NCI-H226 (cell line): ENCODE data around the gene IFIT3.
A peak's percentile ranks its signal among the peaks of the same experiment; 100 is the strongest.

Experiments used
- DNase-seq: peaks from one replicate; pipeline ENCODE4 v3.0.0-alpha.2; 2015

Gene IFIT3

DNA sequence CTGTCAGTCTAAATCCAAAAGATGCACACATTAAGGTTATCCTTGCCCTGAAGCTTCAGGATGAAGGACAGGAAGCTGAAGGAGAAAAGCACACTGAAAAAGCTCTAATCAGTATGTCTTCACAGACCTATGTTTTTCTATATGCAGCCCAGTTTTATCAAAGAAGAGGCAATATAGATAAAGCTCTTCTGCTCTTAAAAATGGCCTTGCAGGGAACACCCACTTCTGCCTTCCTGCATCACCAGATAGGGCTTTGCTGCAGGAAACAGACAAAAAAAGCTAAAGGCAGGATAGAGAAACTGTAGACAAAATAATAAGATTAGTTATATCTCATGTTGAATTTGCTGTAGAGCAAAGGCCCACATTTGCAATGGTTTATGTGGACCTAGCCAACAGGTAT lies 35.1 kb downstream of the IFIT3 start:
- no peak for DNase-seq

DNA sequence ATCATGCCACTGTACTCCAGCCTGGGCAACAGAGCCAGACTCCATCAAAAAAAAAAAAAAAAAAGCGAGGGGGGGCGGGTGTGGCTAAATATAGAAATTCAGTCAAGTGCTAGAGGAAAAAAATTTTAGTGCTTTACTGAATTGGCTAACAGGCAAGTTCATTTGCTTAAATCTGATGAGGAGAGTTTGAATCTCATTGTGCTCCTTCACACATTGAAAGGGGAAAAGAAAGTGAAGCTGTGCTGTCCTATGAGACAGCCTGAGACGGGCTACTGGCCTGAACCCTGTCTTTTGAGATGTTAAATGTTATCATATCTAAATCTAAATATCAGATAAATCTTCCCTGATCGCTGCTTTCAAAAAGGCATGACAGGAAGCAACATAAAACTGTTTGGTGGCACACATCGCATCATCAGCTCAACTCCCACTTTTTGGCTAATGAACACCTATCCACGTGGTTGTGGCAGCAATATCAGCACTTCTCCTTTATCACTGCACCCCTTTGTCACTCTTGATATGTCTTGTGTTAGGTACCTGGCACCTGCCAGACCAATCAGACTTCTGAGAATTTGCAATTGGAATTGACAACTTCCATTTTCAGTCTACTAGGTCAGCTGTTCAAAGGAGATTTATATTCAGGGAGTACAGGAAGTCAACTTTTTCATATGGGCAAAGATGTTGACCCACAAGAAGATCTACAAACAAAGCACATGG lies 36.1 kb downstream of the IFIT3 start:
- no peak for DNase-seq

DNA sequence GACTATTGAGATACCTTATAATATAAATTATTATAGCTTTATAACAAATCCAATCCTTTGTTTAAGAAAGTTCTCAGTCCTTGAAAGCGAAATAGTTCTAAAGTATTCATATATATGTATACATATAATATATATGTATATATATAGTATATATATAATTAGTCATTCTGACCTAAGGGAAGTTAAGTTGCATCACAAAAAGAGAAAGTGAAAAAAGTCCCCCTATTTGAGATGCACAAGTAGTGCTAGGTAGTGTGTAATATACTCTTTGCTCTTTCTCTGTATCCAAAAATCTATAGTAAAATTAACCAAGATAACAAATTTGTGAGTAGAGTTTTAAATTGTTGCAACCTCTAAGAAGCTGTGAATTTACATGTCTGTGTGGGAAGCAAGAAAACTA lies 36.7 kb downstream of the IFIT3 start:
- DNase-seq, result no peak

DNA sequence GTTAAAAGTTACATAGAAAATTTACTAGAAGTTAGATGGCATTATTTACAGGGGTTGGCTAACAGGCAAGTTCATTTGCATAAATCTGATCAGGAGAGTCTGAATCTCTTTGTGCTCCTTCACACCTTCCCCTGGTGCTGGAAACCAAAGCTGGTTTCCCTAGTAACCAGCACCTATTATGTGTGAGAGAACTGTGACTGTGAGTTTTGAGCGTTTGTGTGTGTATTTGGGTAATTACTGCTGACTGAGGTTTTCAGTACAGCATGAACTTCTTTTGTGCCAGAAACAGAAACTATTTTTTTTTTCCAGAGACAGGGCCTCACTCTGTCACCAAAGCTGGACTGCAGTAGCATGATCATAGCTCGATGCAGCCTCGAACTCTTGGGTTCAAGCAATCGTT lies 39.7 kb downstream of the IFIT3 start:
- DNase-seq, result no peak

DNA sequence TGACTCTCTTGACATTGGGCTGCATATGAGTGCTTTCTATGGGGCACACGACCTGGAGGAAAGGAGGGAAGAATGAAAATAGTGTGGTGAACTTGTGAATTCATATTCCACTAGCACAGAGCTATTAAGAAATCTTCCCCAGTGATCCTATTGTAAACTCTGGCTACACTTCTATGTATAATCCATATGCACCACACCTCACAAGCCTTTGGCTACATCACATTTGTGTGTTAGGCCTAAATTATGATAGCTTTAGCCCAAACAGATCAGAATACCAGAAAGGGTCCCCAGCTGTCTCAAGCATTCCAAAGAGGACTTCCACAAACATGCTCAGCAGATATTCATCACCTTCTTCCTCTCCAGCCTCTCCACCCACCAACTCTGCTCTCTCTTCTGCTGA lies 40.3 kb downstream of the IFIT3 start:
- DNase-seq, result no peak

DNA sequence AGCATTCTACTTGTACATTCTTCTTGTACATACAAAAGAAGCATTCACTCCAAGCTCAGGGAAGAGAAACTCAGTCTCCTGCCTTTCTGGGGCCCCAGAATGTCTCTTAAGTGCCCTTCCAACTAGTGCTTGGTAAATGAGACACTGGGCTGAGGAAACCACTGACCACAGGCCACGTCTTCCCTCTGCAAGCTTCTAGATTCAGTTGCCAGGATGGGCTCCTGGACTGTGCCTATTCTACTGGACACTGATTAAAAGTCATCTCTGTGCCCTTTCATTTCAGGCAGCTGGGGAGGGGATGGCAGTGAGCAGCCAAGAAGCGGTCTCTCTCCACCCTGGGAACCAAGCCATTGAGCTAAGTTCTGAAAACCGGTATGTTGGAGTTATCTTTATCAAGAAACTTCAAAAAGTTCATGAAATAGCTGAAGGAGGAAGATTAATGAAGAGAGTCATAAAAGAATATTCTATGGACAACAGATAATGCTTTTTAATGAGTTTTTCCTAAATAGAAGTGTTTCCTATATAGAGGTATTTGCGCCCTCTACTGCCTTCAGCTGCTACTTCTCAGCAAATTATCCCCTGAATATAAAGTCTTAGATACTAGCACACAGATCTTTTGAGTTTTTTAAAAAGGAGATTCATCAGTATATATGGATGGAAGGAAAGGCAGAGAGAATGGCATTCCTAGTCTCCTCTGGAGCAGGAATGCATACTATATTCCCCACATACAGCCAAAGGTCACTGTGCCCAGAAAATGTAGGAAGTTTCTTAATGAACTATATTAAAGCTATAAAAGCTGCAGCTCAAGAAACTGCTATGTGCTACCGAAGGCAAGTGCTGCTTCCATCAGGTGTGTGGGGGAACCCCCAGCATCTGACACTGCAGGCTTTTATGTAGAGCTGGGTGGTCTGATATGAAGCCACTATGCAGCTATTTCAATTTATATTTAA lies 41.6 kb downstream of the IFIT3 start:
- no peak for DNase-seq

DNA sequence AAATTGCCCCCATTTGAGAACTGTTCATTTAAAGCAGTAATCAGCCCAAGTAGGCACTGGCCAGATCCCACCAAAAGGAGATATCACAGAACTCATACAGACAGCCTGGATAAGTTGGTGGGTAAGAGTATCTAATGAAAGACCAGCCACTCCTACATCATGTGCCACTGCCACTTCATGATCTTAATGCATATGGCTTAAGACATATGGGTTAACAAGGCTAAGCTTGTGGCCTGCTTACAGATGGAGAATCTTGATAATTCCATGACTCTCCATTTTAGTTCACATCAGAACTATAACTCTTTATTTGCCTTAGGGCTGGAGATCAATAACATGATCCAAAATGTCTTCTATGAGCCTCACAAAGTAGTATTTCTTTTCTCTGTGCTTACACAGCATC lies 43.3 kb downstream of the IFIT3 start:
- DNase-seq, result no peak

DNA sequence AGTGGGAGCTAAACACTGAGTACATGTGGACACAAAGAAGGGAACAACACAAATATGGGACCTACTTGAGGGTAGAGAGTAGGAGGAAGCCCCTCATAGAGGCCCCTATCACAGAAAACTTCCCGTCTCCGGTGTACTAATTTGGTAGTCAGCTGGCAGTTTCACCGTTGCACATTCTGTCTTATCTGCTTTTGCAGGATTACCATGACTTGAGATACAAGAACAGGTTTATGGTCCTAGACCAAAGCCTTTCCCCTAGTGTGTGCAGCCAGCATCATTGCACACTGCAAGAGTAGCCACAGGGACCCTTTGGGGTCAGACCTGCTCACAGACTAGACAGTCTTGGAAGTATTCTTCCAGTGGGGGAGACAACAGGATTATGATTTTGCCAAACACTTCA lies 44.2 kb downstream of the IFIT3 start:
- DNase-seq, result no peak

DNA sequence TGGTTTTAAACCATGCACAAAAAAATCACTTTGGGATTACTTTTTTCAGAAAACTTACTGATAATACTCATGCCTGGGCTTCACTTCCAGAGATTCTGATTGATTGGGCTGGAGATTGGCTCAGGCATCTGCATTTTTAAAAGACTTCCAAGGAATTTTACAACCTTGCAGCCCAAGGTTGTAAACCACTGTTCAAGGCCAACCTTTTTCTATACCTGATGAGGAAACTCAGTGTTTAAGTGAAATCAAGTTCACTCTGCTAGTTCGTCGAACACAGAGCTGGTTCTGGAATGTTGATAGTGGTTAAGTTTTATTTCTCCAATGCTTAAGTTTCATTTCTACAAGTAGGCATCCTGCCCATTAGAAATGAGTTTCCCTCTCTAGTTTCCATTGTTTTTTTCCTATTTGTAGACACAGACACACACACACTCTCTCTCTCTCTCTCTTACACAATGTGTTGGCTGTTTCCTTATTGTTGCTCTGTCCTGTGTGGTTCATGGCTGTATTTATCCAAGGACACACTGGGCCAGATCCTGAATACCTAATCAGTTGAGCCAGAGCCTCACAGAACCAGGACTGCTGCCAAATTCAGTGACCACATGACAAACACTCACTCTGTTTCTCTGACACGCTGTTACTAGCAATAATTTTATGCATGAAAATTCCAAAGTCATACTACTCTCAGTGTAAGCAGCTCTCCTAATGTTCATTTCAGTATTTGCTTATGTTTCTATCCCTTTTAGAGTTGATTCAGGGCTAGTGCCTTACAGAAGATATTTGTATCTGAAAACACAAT lies 46.3 kb downstream of the IFIT3 start:
- peak; percentile 18 for DNase-seq

DNA sequence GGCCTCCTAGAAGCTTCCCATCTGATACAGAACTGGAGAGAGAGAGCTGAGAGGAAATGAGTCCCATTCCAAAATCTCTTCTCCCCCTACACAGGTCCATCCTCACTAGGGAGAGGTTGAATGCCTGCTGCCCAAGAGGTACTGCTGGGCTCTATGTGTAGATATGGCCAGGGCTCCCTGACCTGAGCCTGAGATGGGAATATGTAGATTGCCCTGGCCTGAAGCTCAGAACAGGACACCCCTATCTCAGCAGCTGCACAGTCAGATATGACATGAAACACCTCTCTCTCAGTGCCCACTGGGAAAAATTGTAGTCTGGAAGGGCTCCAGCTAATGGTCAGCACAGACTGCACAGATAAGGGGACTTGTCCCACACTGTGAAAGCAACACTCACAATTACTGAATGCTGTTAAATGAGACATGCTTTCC lies 46.9 kb downstream of the IFIT3 start:
- DNase-seq, result no peak

DNA sequence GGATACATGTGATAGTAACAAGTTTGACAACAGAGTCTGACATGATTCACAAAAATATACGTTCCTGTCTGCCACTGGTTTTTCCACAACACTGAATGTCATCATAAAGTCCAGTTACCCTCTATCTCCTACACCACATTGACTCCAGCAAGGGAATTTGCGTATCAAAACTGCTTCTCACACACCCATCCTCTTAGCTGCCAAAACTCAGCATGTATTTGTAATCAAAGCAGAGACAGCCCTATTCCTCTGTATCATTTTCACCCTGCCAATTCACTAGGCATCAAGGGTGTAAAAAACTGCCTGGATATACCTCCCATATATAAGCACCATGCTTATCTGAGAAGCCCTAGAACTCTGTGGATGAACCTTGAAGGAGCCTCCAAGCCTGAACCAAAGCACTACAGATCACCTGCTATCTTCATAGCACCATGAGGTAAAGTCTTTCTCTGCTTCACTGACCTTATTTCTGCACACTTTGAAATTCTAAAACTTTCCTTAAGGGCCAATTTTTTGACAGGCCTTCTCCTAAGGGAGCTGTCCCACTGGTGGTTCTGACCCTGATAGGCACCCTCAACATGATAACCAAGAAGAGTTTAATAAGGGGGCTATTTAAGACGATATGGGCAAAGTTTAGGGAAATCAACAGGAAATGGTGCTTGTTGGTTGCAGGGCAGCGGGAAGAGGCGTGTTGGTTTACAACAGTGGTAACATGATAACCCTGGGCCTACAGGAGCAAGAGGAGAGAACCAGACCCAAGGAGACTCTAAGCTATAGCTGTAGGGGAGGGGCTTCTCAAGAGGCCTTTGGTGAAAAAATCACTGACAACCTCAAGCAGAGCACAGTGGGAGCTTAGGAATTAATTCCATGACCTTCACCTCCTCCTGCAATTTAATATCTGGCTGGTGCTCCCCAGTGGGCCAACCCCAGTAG lies 50.2 kb downstream of the IFIT3 start, which contains the start of gene IFIT1B:
IFIT1B (plus strand) TSS at position 352 of the 933 bp plus-strand sequence; CDS start at position 432, 80 bp downstream.
- no peak for DNase-seq

DNA sequence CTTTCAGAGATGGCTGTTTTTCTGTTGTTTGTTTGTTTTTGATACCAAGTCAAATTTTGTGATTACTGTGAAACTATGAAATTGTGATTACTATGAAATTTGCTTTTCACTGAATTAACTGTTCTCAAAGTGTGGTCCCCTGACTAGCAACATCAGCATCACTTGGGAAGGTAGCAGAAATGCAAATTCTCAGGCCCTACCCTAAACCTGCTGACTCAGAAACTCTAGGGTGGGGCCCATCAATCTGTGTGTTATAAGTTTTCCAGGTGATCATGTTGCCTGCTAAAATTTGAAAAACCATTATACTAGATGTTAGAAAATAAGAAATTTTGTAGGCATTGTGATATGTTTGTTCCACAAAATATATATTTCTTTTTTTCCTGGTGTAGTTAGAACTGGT lies 51.3 kb downstream of the IFIT3 start:
- no peak for DNase-seq

DNA sequence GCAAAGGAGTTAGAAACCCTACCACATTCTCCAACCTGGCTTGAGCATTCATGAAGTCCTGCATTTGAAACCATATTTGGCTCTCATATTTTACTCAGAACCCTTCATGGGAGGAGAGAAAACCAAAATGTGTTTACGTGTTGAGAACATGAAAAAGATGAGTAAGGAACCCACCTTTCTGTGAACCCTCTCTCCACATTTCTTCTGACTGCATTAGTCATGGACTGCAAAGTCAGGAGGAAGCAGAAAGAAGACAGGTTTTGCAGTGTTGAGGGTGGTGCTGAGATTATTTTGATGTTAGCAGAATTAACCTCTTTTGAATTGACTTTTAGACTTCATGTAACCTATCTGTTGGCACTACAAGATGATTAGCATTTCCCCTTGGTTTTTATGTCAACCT lies 55.0 kb downstream of the IFIT3 start:
- DNase-seq, result no peak

DNA sequence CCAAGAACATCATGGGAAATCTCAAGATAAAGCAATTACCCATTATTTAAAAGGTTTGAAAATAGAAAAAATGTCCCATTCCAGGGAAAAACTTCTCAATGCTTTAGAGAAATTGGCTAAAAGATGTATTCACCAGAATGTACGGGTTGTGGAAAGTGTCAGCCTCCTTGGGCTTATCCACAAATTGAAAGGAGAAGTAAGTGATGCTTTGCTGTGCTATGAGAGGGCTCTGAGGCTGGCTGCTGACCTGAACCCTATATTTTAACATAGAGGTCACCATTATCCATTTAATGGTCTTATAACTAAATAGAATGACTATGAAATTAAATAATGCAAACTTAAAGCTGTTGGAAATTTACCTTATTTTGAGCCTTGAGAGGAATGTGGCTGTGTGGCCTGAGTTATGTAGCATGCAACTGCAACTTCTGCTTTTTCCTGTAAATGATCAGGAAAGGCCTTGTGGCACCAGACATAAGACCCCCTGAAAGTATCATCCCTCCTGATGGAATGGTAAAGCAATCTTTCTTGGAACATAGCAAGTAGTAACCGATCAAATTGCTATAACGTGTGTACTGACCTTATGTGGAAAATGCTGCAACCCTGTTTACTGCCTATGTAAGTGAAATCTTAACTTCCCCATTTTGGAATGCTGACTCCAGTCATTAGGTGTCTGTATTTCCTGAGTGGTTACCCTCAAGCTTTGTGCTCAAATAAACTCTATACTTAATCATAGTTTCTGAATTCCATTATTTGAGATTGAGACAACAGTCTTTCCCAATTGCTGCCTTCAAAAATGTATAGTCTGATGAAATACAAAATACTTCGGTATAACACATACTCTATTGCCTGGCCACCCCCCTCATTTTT lies 56.9 kb downstream of the IFIT3 start:
- DNase-seq, result no peak

DNA sequence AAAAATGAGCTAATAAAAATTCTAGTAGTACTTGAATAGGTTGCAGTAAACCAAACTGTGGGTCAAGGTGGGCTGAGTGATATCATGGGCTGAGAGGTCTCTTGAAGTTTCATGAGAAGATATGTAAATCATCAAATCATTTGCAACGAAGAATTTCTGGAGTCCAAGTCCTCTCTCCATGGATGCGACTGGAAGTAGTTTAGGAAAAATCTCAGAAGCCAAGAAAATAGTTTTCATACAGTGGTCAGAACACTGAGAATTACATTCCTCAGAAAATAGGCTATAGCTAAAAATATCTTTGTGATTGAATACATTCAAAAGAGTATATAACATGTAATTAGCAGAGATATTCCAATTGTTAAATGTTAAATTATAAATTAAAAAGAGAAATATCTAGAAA lies 61.0 kb downstream of the IFIT3 start:
- DNase-seq, result no peak

DNA sequence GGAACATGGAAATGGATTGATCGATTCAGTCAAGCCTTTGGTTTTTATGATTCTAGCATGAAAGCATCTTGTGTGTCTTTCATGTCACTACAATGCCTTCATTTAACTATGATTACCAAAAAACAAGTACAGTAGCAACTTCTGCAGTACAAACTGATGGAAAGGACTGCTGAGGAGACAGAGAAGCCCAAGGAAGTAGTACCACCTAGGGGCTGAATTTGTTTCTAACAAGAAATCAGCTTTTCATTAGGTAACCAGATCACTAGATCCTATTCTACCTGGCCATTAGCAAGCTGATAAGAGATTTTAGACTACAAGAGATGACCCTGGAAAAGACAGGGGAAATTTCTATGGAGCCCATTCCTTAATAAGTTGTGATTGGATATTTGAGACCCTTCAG lies 61.5 kb downstream of the IFIT3 start:
- DNase-seq, result peak; percentile 7
